Activated CD4-positive, alpha-beta T cell treated with anti-CD3 and anti-CD28 coated beads for 36 hours (primary cell): ENCODE measurements around the gene PTEN. TPM values are rescaled to one million over a fixed set of nuclear protein-coding genes. Genes with fewer than 3 reads are reported as not detected.
"Not testable (repeated sequence)": the region's sequence is repeated elsewhere in the genome, so short reads cannot be mapped to it uniquely, and the experiment has no call there.

Source experiments
- ATAC-seq: fragments of 200-7000 bp; cut with Tn5 transposase; one replicate; pipeline ENCODE4 v1.10.0; 2021; ENCODE audit warnings: mild to moderate bottlenecking, moderate library complexity
- CTCF ChIA-PET: fragments of 350-600 bp; sonication (Branson Sonifier 250); formaldehyde crosslinking; loops from one replicate; lab custom pipeline; 2021; ENCODE audit warnings: antibody characterized with exemption; lab: Charles Lee
- POLR2A ChIA-PET: fragments of 350-600 bp; sonication (Branson Sonifier 250); formaldehyde crosslinking; loops from one replicate; lab custom pipeline; 2021; ENCODE audit warnings: antibody characterized with exemption, inconsistent platforms; lab: Charles Lee
- DNase-seq: peaks from one replicate; pipeline ENCODE4 v3.0.0-alpha.2; 2020
- H3K27ac Mint-ChIP-seq: one replicate; pipeline ENCODE4 v1.8.0; 2021; ENCODE audit warnings: mixed read lengths
- H3K27me3 Mint-ChIP-seq: one replicate; pipeline ENCODE4 v1.8.0; 2021; ENCODE audit warnings: mixed read lengths
- H3K36me3 Mint-ChIP-seq: one replicate; pipeline ENCODE4 v1.8.0; 2021; ENCODE audit warnings: low read depth, mixed read lengths
- H3K4me1 Mint-ChIP-seq: one replicate; pipeline ENCODE4 v1.8.0; 2021; ENCODE audit warnings: mixed read lengths
- H3K4me3 Mint-ChIP-seq: one replicate; pipeline ENCODE4 v1.8.0; 2021; ENCODE audit warnings: mild to moderate bottlenecking, moderate library complexity, mixed read lengths
- H3K9me3 Mint-ChIP-seq: one replicate; pipeline ENCODE4 v1.8.0; 2021; ENCODE audit warnings: low read depth, mixed read lengths
- intact Hi-C, 2 experiments: fragments of 100-400 bp; cut with DNase I in 1 of 2; cut with micrococcal nuclease in 1 of 2; formaldehyde crosslinking; loops; one replicate each; pipeline versions ENCODE4 v1.14.2 to v1.15.1; 2022 to 2024; cut with DNase I, micrococcal nuclease
- total RNA-seq, 2 experiments: library from RNA; stranded (reverse); gene quantifications; one replicate each; pipeline ENCODE4 v1.2.3, GENCODE V29; 2021

Gene PTEN
- total RNA-seq, 2 experiments from 2014 or later: 38.1 to 42.1 TPM

DNA sequence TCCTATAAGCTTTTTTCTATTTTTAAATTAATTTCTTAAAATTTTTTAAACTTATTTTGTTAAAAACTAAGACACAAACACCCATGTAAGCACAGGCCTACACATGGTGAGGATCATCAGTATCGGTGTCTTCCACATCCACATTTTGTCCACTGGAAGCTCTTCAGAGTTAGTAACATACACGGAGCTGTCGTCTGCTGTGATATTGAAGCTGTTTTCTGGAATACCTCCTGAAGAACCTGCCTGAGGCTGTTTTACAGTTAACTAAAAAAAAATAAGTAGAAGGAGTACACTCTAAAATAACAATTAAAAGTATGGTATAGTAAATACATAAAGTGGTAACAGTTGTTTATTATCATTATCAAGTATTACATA lies 17.8 kb upstream of the PTEN start:
- H3K27ac Mint-ChIP-seq: no peak overlapping the region
- no peak for DNase-seq
- H3K9me3 Mint-ChIP-seq: no peaks in the 10 kb centered on the region
- H3K4me3 Mint-ChIP-seq: no peak overlapping the region
- no peak for ATAC-seq
- POLR2A ChIA-PET: no interaction called here
- peaks cover 2% of the 10 kb centered on the region for H3K27me3 Mint-ChIP-seq
- intact Hi-C loops: no loop called here
- H3K4me1 Mint-ChIP-seq: peaks cover 3% of the 10 kb centered on the region
- no peaks in the 10 kb centered on the region for H3K36me3 Mint-ChIP-seq
- CTCF ChIA-PET: interaction anchor here (0.7 to 1.4 kb wide), 3 partner anchors 11 to 544 kb away, joined by 3 to 4 read pairs (median 4); no protein-coding TSS in a partner anchor

GRCh38 chr10:87846023-87846422 lies 17.4 kb upstream of the PTEN start:
- intact Hi-C loops: no loop called here
- Mint-ChIP-seq H3K27ac (no peak overlapping the region), H3K4me3 (no peak overlapping the region), H3K4me1 (peaks cover 5% of the 10 kb centered on the region), H3K9me3 (no peaks in the 10 kb centered on the region), H3K36me3 (no peaks in the 10 kb centered on the region), H3K27me3 (peaks cover 2% of the 10 kb centered on the region)
- no peak for ATAC-seq
- POLR2A ChIA-PET: no interaction called here
- CTCF ChIA-PET: interaction anchor here (0.7 to 1.4 kb wide), 4 partner anchors 10 to 619 kb away, joined by 3 to 4 read pairs (median 4); no protein-coding TSS in a partner anchor
- DNase-seq: no peak

DNA sequence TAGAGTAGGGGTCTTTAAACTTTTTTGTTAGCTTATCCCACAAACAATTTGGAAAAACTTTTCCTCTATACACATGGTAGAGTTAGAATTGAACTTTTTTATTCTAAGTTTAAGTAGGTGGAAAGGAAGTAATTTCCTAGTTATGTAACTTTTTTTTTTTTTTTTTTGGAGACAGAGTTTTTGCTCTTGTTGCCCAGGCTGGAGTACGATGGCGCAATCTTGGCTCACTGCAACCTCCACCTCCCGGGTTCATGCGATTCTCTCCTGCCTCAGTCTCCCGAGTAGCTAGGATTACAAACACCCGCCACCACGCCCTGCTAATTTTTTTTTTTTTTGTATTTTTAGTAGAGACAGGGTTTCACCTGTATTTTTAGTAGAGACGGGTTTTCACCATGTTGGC lies 16.7 kb upstream of the PTEN start:
- H3K9me3 Mint-ChIP-seq, DNase-seq, POLR2A ChIA-PET, H3K4me3 Mint-ChIP-seq, intact Hi-C loops, H3K27ac Mint-ChIP-seq, H3K27me3 Mint-ChIP-seq, H3K4me1 Mint-ChIP-seq, ATAC-seq, H3K36me3 Mint-ChIP-seq: not testable (repeated sequence)
- CTCF ChIA-PET: interaction anchor here (0.7 to 1.4 kb wide), 2 partner anchors 10 to 618 kb away, joined by 3 to 4 read pairs; no protein-coding TSS in a partner anchor

GRCh38 chr10:87847550-87847949 lies 15.9 kb upstream of the PTEN start:
- Mint-ChIP-seq H3K36me3 (no peaks in the 10 kb centered on the region), H3K4me3 (no peak overlapping the region), H3K27ac (no peak overlapping the region), H3K9me3 (no peaks in the 10 kb centered on the region), H3K4me1 (peaks cover 6% of the 10 kb centered on the region), H3K27me3 (peaks cover 2% of the 10 kb centered on the region)
- intact Hi-C loops: no loop called here
- POLR2A ChIA-PET: no interaction called here
- ATAC-seq (no peak), DNase-seq (no peak)
- CTCF ChIA-PET: interaction anchor here (1.4 kb wide), 1 partner anchor 11 kb away, joined by 4 read pairs; no protein-coding TSS in a partner anchor

GRCh38 chr10:87849001-87849400 lies 14.4 kb upstream of the PTEN start:
- H3K36me3 Mint-ChIP-seq: no peaks in the 10 kb centered on the region
- H3K27me3 Mint-ChIP-seq: peaks cover 2% of the 10 kb centered on the region
- H3K27ac Mint-ChIP-seq: no peak overlapping the region
- ATAC-seq: no peak
- H3K4me3 Mint-ChIP-seq: no peak overlapping the region
- intact Hi-C loops: no loop called here
- peaks cover 6% of the 10 kb centered on the region for H3K4me1 Mint-ChIP-seq
- ChIA-PET POLR2A (interaction anchor here (0.6 kb wide), 1 partner anchor 38 kb away, joined by 4 read pairs; no protein-coding TSS in a partner anchor), CTCF (interaction anchor here (0.7 to 1.1 kb wide), 2 partner anchors 29 to 569 kb away, joined by 3 read pairs; no protein-coding TSS in a partner anchor)
- DNase-seq: no peak
- H3K9me3 Mint-ChIP-seq: no peaks in the 10 kb centered on the region

DNA sequence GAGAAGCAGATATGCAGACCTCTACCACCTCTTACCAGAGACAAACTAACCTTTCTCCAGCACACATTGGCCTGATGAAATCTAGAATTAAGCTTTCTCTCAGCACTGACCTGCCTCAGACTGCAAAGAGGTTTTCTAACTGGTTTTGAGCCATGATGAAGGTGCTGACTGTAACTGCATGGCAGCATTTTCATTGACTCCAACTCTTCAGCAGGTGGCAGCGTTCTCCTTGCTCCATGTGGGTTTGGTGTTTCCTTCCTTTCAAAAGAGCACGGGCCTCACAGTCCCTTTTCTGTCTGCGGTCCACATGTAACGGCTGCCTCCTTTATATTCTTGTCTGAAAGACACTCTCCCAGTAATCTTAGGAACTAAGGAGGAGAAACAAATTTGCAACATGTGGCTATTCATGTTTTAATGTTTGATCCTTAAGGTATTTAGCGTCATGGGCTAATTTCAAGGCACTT lies 12.7 kb upstream of the PTEN start:
- ChIA-PET POLR2A (no interaction called here), CTCF (interaction anchor here (0.8 to 2.4 kb wide), 11 partner anchors 32 to 711 kb away, joined by 3 to 19 read pairs (median 5); partner anchors contain the start of gene ATAD1)
- H3K4me3 Mint-ChIP-seq: no peak overlapping the region
- H3K27ac Mint-ChIP-seq: no peak overlapping the region
- no peaks in the 10 kb centered on the region for H3K36me3 Mint-ChIP-seq
- intact Hi-C loops: loop anchor here in 1 of 2 experiments (1.0 kb wide), 1 partner anchor 703 kb away; no protein-coding TSS in a partner anchor
- no peaks in the 10 kb centered on the region for H3K9me3 Mint-ChIP-seq
- peaks cover 14% of the 10 kb centered on the region for H3K4me1 Mint-ChIP-seq
- ATAC-seq: peak; percentile 91
- H3K27me3 Mint-ChIP-seq: peaks cover 2% of the 10 kb centered on the region
- DNase-seq: peak; percentile 64

DNA sequence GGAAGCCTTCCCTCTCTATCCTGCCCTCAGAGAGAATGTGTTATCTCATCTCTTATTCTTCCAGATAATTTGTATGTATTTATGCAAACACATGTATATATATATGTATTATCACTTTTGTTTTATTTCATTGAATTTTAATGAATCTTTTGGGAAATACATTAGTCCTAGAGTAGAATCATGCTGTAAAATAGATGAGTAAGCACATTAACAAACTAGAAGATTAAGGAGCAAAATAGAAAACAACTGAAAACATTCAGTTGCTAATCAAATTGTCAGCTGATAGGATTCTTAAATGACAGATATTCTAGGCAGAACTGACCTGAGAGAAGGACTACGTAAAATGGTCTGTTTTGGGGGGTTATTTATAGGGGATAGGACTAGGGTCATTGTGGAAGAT lies 11.3 kb upstream of the PTEN start:
- Mint-ChIP-seq H3K36me3 (no peaks in the 10 kb centered on the region), H3K4me1 (peaks cover 14% of the 10 kb centered on the region), H3K4me3 (no peak overlapping the region), H3K27ac (no peak overlapping the region), H3K9me3 (no peaks in the 10 kb centered on the region), H3K27me3 (peaks cover 2% of the 10 kb centered on the region)
- DNase-seq: no peak
- intact Hi-C loops: no loop called here
- no peak for ATAC-seq
- ChIA-PET CTCF (interaction anchor here (0.8 to 2.4 kb wide), 4 partner anchors 9 to 700 kb away, joined by 3 to 19 read pairs (median 10); no protein-coding TSS in a partner anchor), POLR2A (no interaction called here)

- CTCF ChIA-PET: interaction anchor here (0.9 kb wide), 1 partner anchor 28 kb away, joined by 3 read pairs; no protein-coding TSS in a partner anchor
- H3K9me3 Mint-ChIP-seq, H3K4me3 Mint-ChIP-seq, H3K27ac Mint-ChIP-seq, intact Hi-C loops, ATAC-seq, POLR2A ChIA-PET, DNase-seq, H3K27me3 Mint-ChIP-seq, H3K36me3 Mint-ChIP-seq: not testable (repeated sequence)
- peaks cover 15% of the 10 kb centered on the region for H3K4me1 Mint-ChIP-seq
Measured at GRCh38 chr10:87855247-87855646, 8.2 kb upstream of the PTEN start.

GRCh38 chr10:87855665-87856064 lies 7.8 kb upstream of the PTEN start:
- H3K36me3 Mint-ChIP-seq, ATAC-seq, intact Hi-C loops, H3K4me3 Mint-ChIP-seq, DNase-seq, H3K9me3 Mint-ChIP-seq, H3K27ac Mint-ChIP-seq, H3K27me3 Mint-ChIP-seq, POLR2A ChIA-PET: not testable (repeated sequence)
- H3K4me1 Mint-ChIP-seq: peaks cover 20% of the 10 kb centered on the region
- CTCF ChIA-PET: interaction anchor here (1.0 kb wide), 1 partner anchor 10 kb away, joined by 4 read pairs; no protein-coding TSS in a partner anchor

GRCh38 chr10:87860156-87860795 lies 3.1 kb upstream of the PTEN start:
- Mint-ChIP-seq H3K4me3 (no peak overlapping the region), H3K27ac (no peak overlapping the region), H3K4me1 (peaks cover 24% of the 10 kb centered on the region), H3K27me3 (no peaks in the 10 kb centered on the region), H3K9me3 (no peaks in the 10 kb centered on the region), H3K36me3 (peaks cover 7% of the 10 kb centered on the region)
- DNase-seq (peak; percentile 32), ATAC-seq (no peak)
- ChIA-PET CTCF (interaction anchor here (1.1 kb wide), 1 partner anchor 41 kb away, joined by 6 read pairs; no protein-coding TSS in a partner anchor), POLR2A (no interaction called here)
- intact Hi-C loops: loop anchor here (1.0 to 10.0 kb wide), 7 partner anchors 67 to 1135 kb away; partner anchors contain the start of genes FAS (in 1 of the 2), GLUD1 (in 1 of the 2) and SHLD2 (in 1 of the 2)

DNA sequence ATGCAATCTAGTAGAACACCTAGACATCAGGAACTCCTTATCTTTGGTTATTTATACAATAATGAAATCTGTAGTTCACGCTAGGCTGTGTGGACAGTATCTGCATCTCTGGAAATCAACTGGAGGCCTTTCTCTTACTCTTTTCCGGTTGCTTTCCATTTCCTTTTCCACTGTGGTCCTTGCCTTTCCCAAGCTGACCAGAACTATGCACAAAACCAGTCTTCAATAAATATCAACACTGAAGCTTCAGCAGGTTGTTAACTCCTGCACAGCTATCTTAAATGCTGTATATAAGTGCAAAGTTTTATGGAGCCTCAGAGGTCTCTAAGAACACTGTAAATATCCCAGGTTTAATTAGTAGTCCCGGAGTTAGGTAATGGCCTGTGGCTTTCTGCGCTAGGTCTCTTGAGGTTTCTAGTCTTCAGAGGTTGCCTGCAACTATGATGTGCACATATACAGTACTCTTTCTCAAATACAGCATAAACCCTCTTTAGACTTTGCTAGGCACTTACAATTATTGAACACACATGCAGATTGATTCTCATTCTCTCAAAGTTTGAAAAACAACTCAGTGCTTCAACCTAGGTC lies 2.5 kb upstream of the PTEN start:
- peak overlapping the region; percentile 91 for H3K4me3 Mint-ChIP-seq
- H3K36me3 Mint-ChIP-seq: peaks cover 12% of the 10 kb centered on the region
- ATAC-seq (no peak), DNase-seq (no peak)
- H3K4me1 Mint-ChIP-seq: peaks cover 24% of the 10 kb centered on the region
- intact Hi-C loops: loop anchor here (1.0 to 10.0 kb wide), 7 partner anchors 66 to 1134 kb away; partner anchors contain the start of genes FAS (in 1 of the 2), GLUD1 (in 1 of the 2) and SHLD2 (in 1 of the 2)
- no peaks in the 10 kb centered on the region for H3K9me3 Mint-ChIP-seq
- no peak overlapping the region for H3K27ac Mint-ChIP-seq
- no peaks in the 10 kb centered on the region for H3K27me3 Mint-ChIP-seq
- POLR2A ChIA-PET: interaction anchor here (2.5 kb wide), 1 partner anchor 43 kb away, joined by 17 read pairs; the partner anchor contains the start of gene ATAD1
- CTCF ChIA-PET: interaction anchor here (0.9 to 1.2 kb wide), 3 partner anchors 9 to 231 kb away, joined by 3 to 6 read pairs (median 3); no protein-coding TSS in a partner anchor
